ENCODE data around the gene TMOD4. TPM values are rescaled to one million over a fixed set of nuclear protein-coding genes. Genes with fewer than 3 reads are reported as not detected.
"Not testable (repeated sequence)": the region's sequence is repeated elsewhere in the genome, so short reads cannot be mapped to it uniquely, and the experiment has no call there.

The TMOD4 gene
- total and polyA plus RNA-seq, 7 donors, result 0.07 to 2.1 (median 1.1) TPM; not detected in 4

GRCh38 chr1:151192047-151192446, 16.3 kb upstream of the TMOD4 start:
- 67 to 80% methylated on average over 7 of the region's 7 CpGs for WGBS, 2 donors
- Histone ChIP-seq H3K4me3 (no peak overlapping the region), H3K27ac (no peak overlapping the region), H3K27me3 (no peaks in the 10 kb centered on the region), H3K4me1 (peaks cover 0 to 34% (median 30%) of the 10 kb centered on the region in 4 donors), H3K36me3 (no peaks in the 10 kb centered on the region), H3K9me3 (no peaks in the 10 kb centered on the region)
- no peak for DNase-seq
- TF ChIP-seq CTCF (IDR thresholded peaks at IDR 0.05), result no peak
- no peak for TF ChIP-seq EP300 (IDR thresholded peaks at IDR 0.05)
- no peak for TF ChIP-seq POLR2A (IDR thresholded peaks at IDR 0.05)
- no peak for TF ChIP-seq POLR2AphosphoS5 (IDR thresholded peaks at IDR 0.05)
- intact Hi-C loops (cut with DNase I), result loop anchor here (10.0 kb wide), 1 partner anchor 203 kb away; the partner anchor contains the start of gene PSMB4

- Histone ChIP-seq H3K27ac (peak within 1 kb of the TSS; percentile 87 to 93 (median 88)), H3K27me3 (no peaks in the 10 kb centered on the region), H3K36me3 (peaks cover 0 to 10% (median 9%) of the 10 kb centered on the region in 4 donors), H3K4me3 (peak within 1 kb of the TSS; percentile 69 to 91 (median 82)), H3K4me1 (peaks cover 0 to 34% (median 31%) of the 10 kb centered on the region in 4 donors), H3K9me3 (no peaks in the 10 kb centered on the region)
- TF ChIP-seq EP300 (IDR thresholded peaks at IDR 0.05), result peak in 1 of 4 donors; percentile 69
- TF ChIP-seq POLR2AphosphoS5 (IDR thresholded peaks at IDR 0.05), result peak; percentile 78 to 86 (median 82)
- peak in 2 of 4 experiments; percentile 24 to 61 for TF ChIP-seq CTCF (IDR thresholded peaks at IDR 0.05)
- peak; percentile 56 to 62 for TF ChIP-seq POLR2A (IDR thresholded peaks at IDR 0.05)
- intact Hi-C loops (cut with DNase I), result loop anchor here (10.0 kb wide), 1 partner anchor 205 kb away; the partner anchor contains the start of gene PSMB4
- WGBS, 2 donors, result 0 to 1% methylated on average over 42 of the region's 42 CpGs
- DNase-seq, result peak; percentile 94
These were observed 14.1 kb upstream of the TMOD4 start, which contains the start of gene VPS72 for GRCh38 chr1:151189637-151190445. Gene VPS72, minus strand, starts transcription at chr1:151190197. Its CDS starts 76 bp downstream, at chr1:151190121.

GRCh38 chr1:151188667-151189066, 12.9 kb upstream of the TMOD4 start:
- H3K9me3 ChIP-seq; DNase-seq; intact Hi-C loops (cut with DNase I); H3K27me3 ChIP-seq: not testable (repeated sequence)
- Histone ChIP-seq H3K36me3 (peaks cover 1 to 21% (median 20%) of the 10 kb centered on the region in 4 donors), H3K4me3 (peak overlapping the region; percentile 69 to 91 (median 82)), H3K27ac (peak overlapping the region in 3 of 4 donors; percentile 87 to 93 (median 89)), H3K4me1 (peaks cover 0 to 34% (median 31%) of the 10 kb centered on the region in 4 donors)
- 55 to 75% methylated on average over 8 of the region's 8 CpGs for whole genome bisulfite sequencing, 2 donors

DNA sequence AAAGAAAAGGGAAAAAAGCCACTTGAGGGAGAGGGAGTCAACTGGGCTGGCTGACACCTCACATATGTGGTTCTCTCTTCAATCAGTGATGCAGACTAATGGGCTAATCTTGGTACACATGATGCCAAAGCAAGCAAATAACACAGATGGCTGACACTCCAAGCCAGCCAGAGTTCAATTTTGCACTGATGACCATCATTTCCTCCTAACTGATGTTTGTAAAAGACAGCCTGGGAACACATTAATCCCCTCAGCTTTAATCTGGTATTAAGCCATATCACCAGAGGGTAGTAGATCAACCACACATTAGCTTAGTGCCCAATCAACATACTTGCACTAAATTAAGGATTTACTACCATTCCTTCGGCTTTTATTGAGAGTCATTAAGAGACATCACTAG, 11.4 kb upstream of the TMOD4 start:
- no peak for DNase-seq
- H3K27ac ChIP-seq, result peak overlapping the region in 3 of 4 donors; percentile 27 to 93 (median 89)
- H3K36me3 ChIP-seq, result peaks cover 9 to 36% (median 26%) of the 10 kb centered on the region in 4 donors
- intact Hi-C loops (cut with DNase I), result no loop called here
- TF ChIP-seq POLR2AphosphoS5 (IDR thresholded peaks at IDR 0.05) (no peak), EP300 (IDR thresholded peaks at IDR 0.05) (no peak), CTCF (IDR thresholded peaks at IDR 0.05) (no peak), POLR2A (IDR thresholded peaks at IDR 0.05) (no peak)
- WGBS, 2 donors, result 25 to 65% methylated on average over 1 of the region's 1 CpG
- no peak overlapping the region for H3K4me3 ChIP-seq
- no peaks in the 10 kb centered on the region for H3K27me3 ChIP-seq
- H3K9me3 ChIP-seq, result no peaks in the 10 kb centered on the region
- peaks cover 0 to 34% (median 31%) of the 10 kb centered on the region in 4 donors for H3K4me1 ChIP-seq

GRCh38 chr1:151184211-151184610, 8.4 kb upstream of the TMOD4 start:
- Histone ChIP-seq H3K4me1 (peaks cover 0 to 27% (median 26%) of the 10 kb centered on the region in 4 donors), H3K36me3 (peaks cover 16 to 65% (median 55%) of the 10 kb centered on the region in 4 donors), H3K9me3 (no peaks in the 10 kb centered on the region), H3K27me3 (no peaks in the 10 kb centered on the region), H3K27ac (no peak overlapping the region), H3K4me3 (no peak overlapping the region)
- no peak for DNase-seq
- 94 to 96% methylated on average over 10 of the region's 10 CpGs for WGBS, 2 donors
- no peak for TF ChIP-seq POLR2AphosphoS5 (IDR thresholded peaks at IDR 0.05)
- no peak for TF ChIP-seq POLR2A (IDR thresholded peaks at IDR 0.05)
- no peak for TF ChIP-seq CTCF (IDR thresholded peaks at IDR 0.05)
- TF ChIP-seq EP300 (IDR thresholded peaks at IDR 0.05), result no peak
- intact Hi-C loops (cut with DNase I), result no loop called here
